Effector memory CD4-positive, alpha-beta T cell (primary cell): ENCODE data around the gene SEPHS1.

Source experiments
- DNase-seq, 3 donors: peaks; one replicate each; pipeline ENCODE4 v3.0.0-alpha.2; 2020
- H3K27ac ChIP-seq: 2 replicates; pipeline ENCODE4 v1.7.0; 2013; ENCODE audit warnings: mild to moderate bottlenecking, low read length, moderate library complexity; ENCODE audit not compliant: insufficient read depth, poor library complexity, severe bottlenecking
- H3K27me3 ChIP-seq: replicated peaks from 2 replicates; pipeline ENCODE4 v1.7.0; 2013; ENCODE audit warnings: mild to moderate bottlenecking, low read length; ENCODE audit not compliant: insufficient read depth, control insufficient read depth, poor library complexity, severe bottlenecking
- H3K36me3 ChIP-seq: 2 replicates; pipeline ENCODE4 v1.7.0; 2013; ENCODE audit warnings: mild to moderate bottlenecking, low read length, moderate library complexity; ENCODE audit not compliant: control insufficient read depth, insufficient read depth
- H3K4me1 ChIP-seq: 2 replicates; pipeline ENCODE4 v1.7.0; 2013; ENCODE audit warnings: low read length, mild to moderate bottlenecking; ENCODE audit not compliant: control insufficient read depth, insufficient read depth, poor library complexity, severe bottlenecking
- H3K4me3 ChIP-seq: 2 replicates; pipeline ENCODE4 v1.7.0; 2013; ENCODE audit warnings: low read length, low read depth, mild to moderate bottlenecking; ENCODE audit not compliant: insufficient read depth, poor library complexity, severe bottlenecking
- H3K9me3 ChIP-seq: 2 replicates; pipeline ENCODE4 v1.7.0; 2013; ENCODE audit warnings: mild to moderate bottlenecking, low read length, moderate library complexity; ENCODE audit not compliant: control insufficient read depth
- total RNA-seq, 3 donors: gene quantifications; one replicate each; lab custom pipeline; 2026; lab: John Stamatoyannopoulos, UW

Gene SEPHS1, protein sequence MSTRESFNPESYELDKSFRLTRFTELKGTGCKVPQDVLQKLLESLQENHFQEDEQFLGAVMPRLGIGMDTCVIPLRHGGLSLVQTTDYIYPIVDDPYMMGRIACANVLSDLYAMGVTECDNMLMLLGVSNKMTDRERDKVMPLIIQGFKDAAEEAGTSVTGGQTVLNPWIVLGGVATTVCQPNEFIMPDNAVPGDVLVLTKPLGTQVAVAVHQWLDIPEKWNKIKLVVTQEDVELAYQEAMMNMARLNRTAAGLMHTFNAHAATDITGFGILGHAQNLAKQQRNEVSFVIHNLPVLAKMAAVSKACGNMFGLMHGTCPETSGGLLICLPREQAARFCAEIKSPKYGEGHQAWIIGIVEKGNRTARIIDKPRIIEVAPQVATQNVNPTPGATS
- 18.7 to 28.7 (median 26.9) reads per million in 3 donors for total RNA-seq

GRCh38 chr10:13348216-13349017 lies at the start of gene SEPHS1:
SEPHS1 (minus strand) TSS chr10:13348293; CDS start chr10:13344950, 3,343 bp downstream.
- peak; percentile 58 to 75 (median 71) for DNase-seq
- Histone ChIP-seq H3K9me3 (no peaks in the 10 kb centered on the region), H3K27ac (peak within 1 kb of the TSS; percentile 77), H3K4me3 (peak within 1 kb of the TSS; percentile 79), H3K27me3 (no peaks in the 10 kb centered on the region), H3K4me1 (peaks cover 30% of the 10 kb centered on the region), H3K36me3 (no peaks in the 10 kb centered on the region)

- Histone ChIP-seq H3K27ac (no peak overlapping the region), H3K4me1 (no peaks in the 10 kb centered on the region), H3K9me3 (no peaks in the 10 kb centered on the region), H3K4me3 (no peak overlapping the region), H3K36me3 (no peaks in the 10 kb centered on the region), H3K27me3 (no peaks in the 10 kb centered on the region)
- DNase-seq = no peak
Observed at GRCh38 chr10:13397052-13397451, 49.0 kb upstream of the SEPHS1 start.

DNA sequence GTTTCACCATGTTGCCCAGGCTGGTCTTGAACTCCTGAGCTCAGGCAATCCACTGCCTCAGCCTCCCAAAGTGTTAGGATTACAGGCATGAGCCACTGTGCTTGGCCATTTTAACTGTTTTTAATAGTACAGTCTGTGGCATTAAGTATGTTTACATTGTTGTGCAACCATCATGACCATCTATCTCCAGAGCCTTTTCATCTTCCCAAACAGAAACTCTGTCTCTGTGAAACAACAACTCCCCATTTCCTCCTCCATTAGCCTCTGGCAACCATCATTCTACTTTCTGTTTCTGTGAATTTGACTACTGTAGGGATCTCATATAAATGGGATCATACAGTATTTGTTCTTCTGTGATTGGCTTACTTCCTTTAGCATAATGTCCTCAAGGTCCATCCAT lies 48.3 kb upstream of the SEPHS1 start:
- H3K36me3 ChIP-seq = no peaks in the 10 kb centered on the region
- no peaks in the 10 kb centered on the region for H3K9me3 ChIP-seq
- DNase-seq = no peak
- H3K4me1 ChIP-seq = no peaks in the 10 kb centered on the region
- no peak overlapping the region for H3K27ac ChIP-seq
- H3K4me3 ChIP-seq = no peak overlapping the region
- no peaks in the 10 kb centered on the region for H3K27me3 ChIP-seq

GRCh38 chr10:13395540-13395939 lies 47.4 kb upstream of the SEPHS1 start:
- Histone ChIP-seq H3K36me3 (no peaks in the 10 kb centered on the region), H3K27me3 (no peaks in the 10 kb centered on the region)

DNA sequence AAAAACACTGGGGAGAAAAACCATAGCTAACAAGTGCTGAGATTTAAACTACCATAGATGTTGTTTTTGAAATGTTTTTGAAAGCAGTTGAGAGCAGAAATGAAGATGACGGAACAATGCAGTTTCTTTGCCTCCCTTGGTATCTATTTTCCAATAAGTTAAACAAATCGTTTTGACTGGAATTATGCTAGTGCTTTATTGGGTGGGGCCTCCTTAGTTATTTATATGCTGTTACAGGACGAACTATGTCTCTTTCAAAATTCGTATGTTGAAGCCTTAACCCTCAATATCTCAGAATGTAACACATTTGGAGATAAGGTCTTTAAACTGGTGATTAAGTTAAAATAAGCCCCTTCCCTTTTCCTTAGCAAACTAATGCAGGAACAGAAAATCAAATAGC lies 45.5 kb upstream of the SEPHS1 start:
- Histone ChIP-seq H3K4me3 (no peak overlapping the region), H3K4me1 (no peaks in the 10 kb centered on the region), H3K36me3 (no peaks in the 10 kb centered on the region)

More at GRCh38 chr10:13395540-13395939, 47.4 kb upstream of the SEPHS1 start:
- no peak for DNase-seq
- no peak overlapping the region for H3K27ac ChIP-seq
- no peak overlapping the region for H3K4me3 ChIP-seq
- no peaks in the 10 kb centered on the region for H3K4me1 ChIP-seq
- no peaks in the 10 kb centered on the region for H3K9me3 ChIP-seq

DNA sequence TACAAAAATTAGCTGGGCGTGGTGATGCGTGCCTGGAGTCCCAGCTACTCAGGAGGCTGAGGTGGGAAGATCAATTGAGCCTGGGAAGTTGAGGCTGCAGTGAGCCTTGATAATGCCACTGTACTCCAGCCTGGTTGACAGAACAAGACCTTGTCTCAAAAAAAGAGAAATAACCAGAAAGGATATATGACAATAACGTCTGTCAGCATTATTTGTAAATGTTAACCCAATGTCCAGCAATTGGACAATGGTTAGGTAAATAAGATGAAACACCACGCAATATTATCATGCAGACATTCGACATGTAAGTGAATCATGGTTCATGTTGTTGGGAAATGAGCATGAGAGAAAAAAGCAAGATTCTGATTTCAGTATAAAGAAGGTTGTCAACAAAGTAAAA lies 44.6 kb upstream of the SEPHS1 start:
- no peak for DNase-seq
- no peaks in the 10 kb centered on the region for H3K36me3 ChIP-seq
- H3K4me3 ChIP-seq = no peak overlapping the region
- H3K9me3 ChIP-seq = no peaks in the 10 kb centered on the region
- no peak overlapping the region for H3K27ac ChIP-seq
- no peaks in the 10 kb centered on the region for H3K27me3 ChIP-seq
- no peaks in the 10 kb centered on the region for H3K4me1 ChIP-seq

More for the DNA sequence above, 45.5 kb upstream of the SEPHS1 start:
- Histone ChIP-seq H3K27me3 (no peaks in the 10 kb centered on the region), H3K9me3 (no peaks in the 10 kb centered on the region), H3K27ac (no peak overlapping the region)
- no peak for DNase-seq

- Histone ChIP-seq H3K36me3 (no peaks in the 10 kb centered on the region), H3K27ac (no peak overlapping the region), H3K27me3 (no peaks in the 10 kb centered on the region), H3K9me3 (no peaks in the 10 kb centered on the region), H3K4me3 (no peak overlapping the region), H3K4me1 (no peaks in the 10 kb centered on the region)
- no peak for DNase-seq
Observed at GRCh38 chr10:13390604-13391522, 42.8 kb upstream of the SEPHS1 start.

DNA sequence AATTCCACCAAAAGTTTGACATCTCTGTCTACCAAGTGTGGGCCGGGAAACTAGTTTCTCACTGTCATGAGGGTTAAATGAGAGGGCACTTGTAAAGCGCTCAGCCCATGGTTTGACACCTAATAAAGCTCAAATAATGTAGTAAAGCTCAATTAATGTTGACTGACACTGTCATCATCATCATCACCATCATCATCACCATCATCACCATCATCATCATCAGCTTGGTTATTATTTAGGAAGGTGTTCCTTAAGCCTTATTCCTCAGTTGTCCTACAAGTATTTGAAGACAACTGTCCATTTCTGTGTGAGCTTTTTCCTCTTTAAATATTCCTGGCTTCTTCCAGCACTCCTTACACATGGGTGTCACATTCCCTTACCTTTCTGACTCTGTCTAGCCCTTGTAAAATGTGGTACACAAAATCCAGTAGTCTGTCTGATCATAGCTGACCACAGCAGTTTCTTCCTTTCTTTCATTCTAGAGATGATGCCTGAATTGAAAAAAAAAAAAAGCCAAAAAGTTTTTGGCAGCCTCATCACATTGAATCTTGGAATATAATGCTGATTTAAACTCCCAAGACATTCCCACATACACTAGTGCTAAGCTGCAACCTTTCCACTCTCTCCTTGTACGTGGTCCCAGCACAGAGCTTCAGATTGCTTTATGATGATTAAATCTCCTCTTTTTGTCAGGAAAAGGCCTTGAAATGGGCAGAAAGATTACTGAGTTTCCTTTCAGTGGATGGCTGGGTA lies 40.6 kb upstream of the SEPHS1 start:
- Histone ChIP-seq H3K9me3 (no peaks in the 10 kb centered on the region), H3K36me3 (no peaks in the 10 kb centered on the region), H3K4me1 (no peaks in the 10 kb centered on the region), H3K4me3 (no peak overlapping the region), H3K27me3 (peaks cover 2% of the 10 kb centered on the region), H3K27ac (no peak overlapping the region)
- no peak for DNase-seq

DNA sequence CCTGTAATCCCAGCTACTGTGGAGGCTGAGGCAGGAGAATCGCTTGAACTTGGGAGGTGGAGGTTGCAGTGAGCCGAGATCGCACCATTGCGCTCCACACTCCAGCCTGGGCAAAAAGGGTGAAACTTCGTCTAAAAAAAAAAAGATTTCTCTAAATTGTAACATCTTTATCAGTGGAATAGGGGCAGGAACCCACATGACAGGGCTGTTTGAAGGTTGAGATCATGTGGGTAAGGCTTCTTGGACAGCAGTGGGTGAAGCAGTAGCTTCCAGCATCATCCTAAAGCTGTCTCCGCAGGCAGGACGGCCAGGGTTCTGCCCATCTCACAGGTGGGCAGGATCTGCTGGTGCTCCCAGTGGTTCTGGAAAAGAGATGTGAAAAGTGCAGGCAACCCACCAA lies 37.9 kb upstream of the SEPHS1 start:
- Histone ChIP-seq H3K27me3 (peaks cover 6% of the 10 kb centered on the region), H3K27ac (no peak overlapping the region), H3K9me3 (no peaks in the 10 kb centered on the region), H3K4me1 (peaks cover 5% of the 10 kb centered on the region), H3K36me3 (no peaks in the 10 kb centered on the region), H3K4me3 (no peak overlapping the region)
- no peak for DNase-seq
